Endothelial cell of umbilical vein (primary cell): ENCODE measurements around the gene LIMK2. TPM values are rescaled to one million over a fixed set of nuclear protein-coding genes. Genes with fewer than 3 reads are reported as not detected.

Experiments
- BruUV-seq: library from RNA; stranded (reverse); fragments of 400-500 nt; replicated peaks from 2 replicates; lab custom pipeline; 2021; lab: Mats Ljungman, UMichigan
- CTCF ChIA-PET: fragments of 300-600, 350-600 bp; sonication (Branson Sonifier 250); formaldehyde crosslinking; loops from one replicate; lab custom pipeline; 2021; ENCODE audit warnings: antibody characterized with exemption, inconsistent platforms; lab: Charles Lee
- POLR2A ChIA-PET: fragments of 300-600, 350-600 bp; sonication (Branson Sonifier 250); formaldehyde crosslinking; loops from one replicate; lab custom pipeline; 2021; ENCODE audit warnings: antibody characterized with exemption, inconsistent platforms; lab: Charles Lee
- DNase-seq: peaks from one replicate; pipeline ENCODE4 v3.0.0-alpha.2; 2011; ENCODE audit warnings: low read depth, low spot score
- FAIRE-seq: peaks from 2 replicates; lab custom pipeline; 2011; peaks lifted over from hg19 to GRCh38; lab: Jason Lieb, UNC
- H2AFZ ChIP-seq: 2 replicates; pipeline ENCODE4 v1.6.0; 2012; ENCODE audit warnings: low read depth, low read length, control low read depth, inconsistent platforms
- H3K27ac ChIP-seq: 2 replicates; pipeline ENCODE4 v1.5.1; 2011; ENCODE audit warnings: low read depth, mild to moderate bottlenecking, control low read depth, low read length, moderate library complexity; ENCODE audit not compliant: insufficient read depth
- H3K27me3 ChIP-seq, 2 experiments: 2 replicates each; pipeline versions ENCODE4 v1.6.0 to v1.6.1; 2011; ENCODE audit warnings: low read length in 2 of 2, mixed read lengths in 1 of 2; ENCODE audit not compliant: control insufficient read depth in 2 of 2, insufficient read depth in 2 of 2
- H3K36me3 ChIP-seq, 2 experiments: 2 replicates in 1 of 2; 3 replicates in 1 of 2; pipeline ENCODE4 v1.5.1; 2011; ENCODE audit warnings: low read length in 2 of 2, mild to moderate bottlenecking in 1 of 2, moderate library complexity in 1 of 2; ENCODE audit not compliant: control insufficient read depth in 2 of 2, insufficient read depth in 2 of 2; ENCODE audit errors: extremely low read depth in 1 of 2
- H3K4me1 ChIP-seq: 3 replicates; pipeline ENCODE4 v1.5.1; 2011; ENCODE audit warnings: mild to moderate bottlenecking, low read length; ENCODE audit not compliant: control insufficient read depth, insufficient read depth; ENCODE audit errors: extremely low read depth
- H3K4me2 ChIP-seq: 2 replicates; pipeline ENCODE4 v1.6.1; 2011; ENCODE audit warnings: low read length, control low read depth, mixed read lengths; ENCODE audit not compliant: insufficient read depth
- H3K4me3 ChIP-seq, 3 experiments: fragments of 200-600 bp in 1 of 3; sonication (generic), shearing (Covaris generic) in 1 of 3; replicated peaks in 1 of 3; 2 replicates each; pipeline ENCODE4 v1.5.1; 2011 to 2016; ENCODE audit warnings: control low read depth in 3 of 3, low read length in 3 of 3, mild to moderate bottlenecking in 2 of 3, inconsistent platforms in 1 of 3, low read depth in 1 of 3, moderate library complexity in 1 of 3; ENCODE audit not compliant: insufficient read depth in 1 of 3
- H3K79me2 ChIP-seq: 2 replicates; pipeline ENCODE4 v1.6.0; 2012; ENCODE audit warnings: low read length, inconsistent platforms; ENCODE audit not compliant: control insufficient read depth, insufficient read depth
- H3K9ac ChIP-seq: replicated peaks from 2 replicates; pipeline ENCODE3; 2011; ENCODE audit warnings: low read length, control low read depth; ENCODE audit not compliant: insufficient read depth; ENCODE audit errors: extremely low read depth
- H3K9me1 ChIP-seq: replicated peaks from 3 replicates; pipeline ENCODE4 v1.6.0; 2011; ENCODE audit warnings: mild to moderate bottlenecking, low read length; ENCODE audit not compliant: control insufficient read depth, insufficient read depth; ENCODE audit errors: extremely low read depth
- H3K9me3 ChIP-seq: replicated peaks from 2 replicates; pipeline ENCODE4 v1.5.1; 2012; ENCODE audit warnings: low read length, inconsistent platforms; ENCODE audit not compliant: control insufficient read depth, insufficient read depth
- H4K20me1 ChIP-seq: replicated peaks from 2 replicates; pipeline ENCODE3; 2011; ENCODE audit warnings: mild to moderate bottlenecking, low read length; ENCODE audit not compliant: control insufficient read depth, insufficient read depth; ENCODE audit errors: extremely low read depth
- CTCF ChIP-seq, 2 donors: IDR thresholded peaks; 1 replicate in 1 of 2; 2 replicates in 1 of 2; pipeline ENCODE4 v1.5.1; 2011; ENCODE audit warnings: low read length in 2 of 2, mild to moderate bottlenecking in 2 of 2, moderate library complexity in 2 of 2, control low read depth in 1 of 2, inconsistent platforms in 1 of 2, low read depth in 1 of 2; ENCODE audit not compliant: insufficient read depth in 1 of 2; ENCODE audit errors: extremely low read depth in 1 of 2
- FOS ChIP-seq: IDR thresholded peaks from 2 replicates; pipeline ENCODE4 v1.6.1; 2011; ENCODE audit warnings: mild to moderate bottlenecking, low read length, moderate library complexity, borderline replicate concordance; ENCODE audit not compliant: insufficient read depth
- GATA2 ChIP-seq: IDR thresholded peaks from 2 replicates; pipeline ENCODE4 v1.7.0; 2011; ENCODE audit warnings: low read depth, mild to moderate bottlenecking, moderate library complexity, mixed read lengths, low read length; ENCODE audit not compliant: insufficient read length, insufficient read depth
- JUN ChIP-seq: IDR thresholded peaks from 2 replicates; pipeline ENCODE4 v1.6.1; 2011; ENCODE audit warnings: borderline replicate concordance, low read depth; ENCODE audit not compliant: insufficient read length, insufficient read depth
- MAX ChIP-seq: IDR thresholded peaks from 2 replicates; pipeline ENCODE4 v1.6.1; 2011; ENCODE audit not compliant: insufficient read depth, insufficient read length
- MYC ChIP-seq: IDR thresholded peaks from one replicate; pipeline ENCODE4 v1.6.1; 2011; ENCODE audit warnings: mild to moderate bottlenecking, low read depth, low read length
- POLR2A ChIP-seq: IDR thresholded peaks from 2 replicates; pipeline ENCODE4 v1.6.1; 2012; ENCODE audit warnings: low read depth, mild to moderate bottlenecking, control low read depth, low read length
- POLR2AphosphoS5 ChIP-seq: IDR thresholded peaks from 2 replicates; pipeline ENCODE4 v1.6.1; 2012; ENCODE audit warnings: low read depth, mild to moderate bottlenecking, control low read depth, low read length, moderate library complexity; ENCODE audit not compliant: insufficient read depth
- dilution Hi-C: fragments of 300-500 bp; cut with MboI; formaldehyde crosslinking; loops from one replicate; pipeline ENCODE4 v1.15.0; 2019; ENCODE audit warnings: low sequenced_read_pairs; ENCODE audit not compliant: extremely low pct_ligation_motif_present
- intact Hi-C: fragments of 100-400 bp; cut with micrococcal nuclease; formaldehyde crosslinking; loops from one replicate; pipeline ENCODE4 v1.10.0; 2022
- polyA plus RNA-seq, 4 experiments: library from polyadenylated mRNA; depleted of rRNA in 3 of 4; stranded (reverse) in 3 of 4; unstranded in 1 of 4; fragments of >200 nt; gene quantifications; 2 replicates each; pipeline versions ENCODE4 v1.2.1 to v1.2.3, GENCODE V29; 2011 to 2012; ENCODE audit warnings: missing spikeins in 1 of 4
- total RNA-seq: library from RNA; stranded (reverse); gene quantifications from 2 replicates; pipeline ENCODE4 v1.2.3, GENCODE V29; 2021

LIMK2 gene
- total and polyA plus RNA-seq, 2 donors (not counting 3 experiments of a cell fraction or from before 2014, with no cell fraction given) = 23.2 to 76.7 TPM

GRCh38 chr22:31289344-31289743 lies 77.2 kb downstream of the LIMK2 start:
- no peak overlapping the region for H3K4me3 ChIP-seq
- dilution Hi-C loops (no loop called here), intact Hi-C loops (no loop called here)
- H3K4me1 ChIP-seq = peaks cover 42% of the 10 kb centered on the region
- TF ChIP-seq MAX (no peak), GATA2 (no peak), POLR2A (no peak), POLR2AphosphoS5 (no peak), FOS (no peak), MYC (no peak), JUN (no peak), CTCF (IDR thresholded peaks at IDR 0.05; ENCODE audit: extremely low read depth in 1 of 2, insufficient read depth in 1 of 2, low read depth in 1 of 2, low read length in 2 of 2) (no peak)
- no TSS peak for BruUV-seq
- H3K36me3 ChIP-seq = peaks cover 0 to 9% of the 10 kb centered on the region in 2 experiments
- H3K27me3 ChIP-seq = no peaks in the 10 kb centered on the region
- no peak overlapping the region for H3K27ac ChIP-seq
- POLR2A ChIA-PET = no interaction called here
- DNase-seq (no peak), FAIRE-seq (no peak)
- CTCF ChIA-PET = interaction anchor here (2.6 to 4.7 kb wide), 2 partner anchors 17 to 24 kb away, joined by 18 to 79 read pairs; no protein-coding TSS in a partner anchor
- no peaks in the 10 kb centered on the region for H3K9me3 ChIP-seq
- no peaks in the 10 kb centered on the region for H3K79me2 ChIP-seq
- H3K9ac ChIP-seq = no peak overlapping the region
- no peaks in the 10 kb centered on the region for H3K9me1 ChIP-seq
- no peak overlapping the region for H2AFZ ChIP-seq
- no peaks in the 10 kb centered on the region for H4K20me1 ChIP-seq
- H3K4me2 ChIP-seq = no peak overlapping the region
